HT-29 (cell line): Measurements from ENCODE around the gene MYH14. TPM values are rescaled to one million over a fixed set of nuclear protein-coding genes. Genes with fewer than 3 reads are reported as not detected.
"Not testable (repeated sequence)": the region's sequence is repeated elsewhere in the genome, so short reads cannot be mapped to it uniquely, and the experiment has no call there.

Source experiments
- DNase-seq: peaks from one replicate; pipeline ENCODE4 v3.0.0-alpha.2; 2015; ENCODE audit warnings: low spot score
- total RNA-seq: library from RNA; depleted of rRNA; stranded (reverse); fragments of >200 nt; shearing (Covaris generic); gene quantifications from 2 replicates; pipeline ENCODE4 v1.2.3, GENCODE V29; 2014

MYH14 gene
- total RNA-seq, 1 experiment from 2014 or later = 172 TPM

- DNase-seq = no peak
Observed at GRCh38 chr19:50224986-50225747, 21.7 kb downstream of the MYH14 start.

- no peak for DNase-seq
Observed at GRCh38 chr19:50226536-50226935, 23.1 kb downstream of the MYH14 start.

GRCh38 chr19:50228153-50228552, 24.7 kb downstream of the MYH14 start:
- not testable (repeated sequence) for DNase-seq

GRCh38 chr19:50230379-50231351, 27.2 kb downstream of the MYH14 start:
- no peak for DNase-seq

- DNase-seq = not testable (repeated sequence)
Observed at GRCh38 chr19:50231417-50231816, 28.0 kb downstream of the MYH14 start.

- no peak for DNase-seq
Observed at GRCh38 chr19:50231821-50232220, 28.4 kb downstream of the MYH14 start.

- no peak for DNase-seq
Observed at GRCh38 chr19:50232600-50232999, 29.2 kb downstream of the MYH14 start.

GRCh38 chr19:50233308-50233910, 30.0 kb downstream of the MYH14 start:
- no peak for DNase-seq

- peak; percentile 41 for DNase-seq
Observed at GRCh38 chr19:50237493-50237892, 34.1 kb downstream of the MYH14 start.

- DNase-seq = no peak
Observed at GRCh38 chr19:50238043-50238442, 34.6 kb downstream of the MYH14 start.

GRCh38 chr19:50239921-50240590, 36.6 kb downstream of the MYH14 start:
- no peak for DNase-seq

GRCh38 chr19:50242581-50242980, 39.2 kb downstream of the MYH14 start:
- no peak for DNase-seq

GRCh38 chr19:50244695-50245094, 41.3 kb downstream of the MYH14 start:
- DNase-seq = no peak

GRCh38 chr19:50248413-50248812, 45.0 kb downstream of the MYH14 start:
- no peak for DNase-seq

- no peak for DNase-seq
Observed at GRCh38 chr19:50248826-50249225, 45.4 kb downstream of the MYH14 start.

GRCh38 chr19:50249636-50250035, 46.2 kb downstream of the MYH14 start:
- DNase-seq = no peak

- no peak for DNase-seq
Observed at GRCh38 chr19:50250450-50251136, 47.2 kb downstream of the MYH14 start.

GRCh38 chr19:50252111-50252886, 48.9 kb downstream of the MYH14 start:
- peak; percentile 71 for DNase-seq

- DNase-seq = no peak
Observed at GRCh38 chr19:50252887-50253268, 49.5 kb downstream of the MYH14 start.

GRCh38 chr19:50255115-50255514, 51.7 kb downstream of the MYH14 start:
- no peak for DNase-seq
